HG03439 (cell line): Measurements from ENCODE around the gene PRDM15.

ENCODE experiments used
- ATAC-seq: cut with Tn5 transposase; IDR thresholded peaks from one replicate; pipeline ENCODE4 v1.9.1; 2021; ENCODE audit warnings: mild to moderate bottlenecking, moderate library complexity; ENCODE audit not compliant: unreplicated experiment

Gene PRDM15

DNA sequence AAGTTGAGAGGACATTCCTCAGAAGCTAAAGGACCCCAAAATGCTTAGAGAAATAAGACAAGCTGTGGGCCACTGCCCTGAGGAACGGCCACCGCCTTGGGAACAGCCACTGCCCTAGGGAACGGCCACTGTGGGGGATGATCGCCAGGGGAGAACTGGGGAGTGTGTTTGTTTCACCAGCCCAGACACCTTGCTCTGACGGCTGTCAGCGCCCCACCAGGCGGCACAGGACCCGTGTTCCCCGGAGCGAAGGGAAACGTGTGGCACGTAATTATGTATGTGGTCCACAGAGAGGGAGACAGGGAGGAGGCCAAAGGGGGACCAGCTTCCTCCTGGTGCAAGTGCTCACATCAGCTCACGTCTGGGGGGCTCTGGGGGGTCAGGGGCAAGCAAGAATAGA is 66.5 kb downstream of the PRDM15 start:
- no peak for ATAC-seq

- no peak for ATAC-seq
Measured at GRCh38 chr21:41810597-41810932, 68.6 kb downstream of the PRDM15 start.

DNA sequence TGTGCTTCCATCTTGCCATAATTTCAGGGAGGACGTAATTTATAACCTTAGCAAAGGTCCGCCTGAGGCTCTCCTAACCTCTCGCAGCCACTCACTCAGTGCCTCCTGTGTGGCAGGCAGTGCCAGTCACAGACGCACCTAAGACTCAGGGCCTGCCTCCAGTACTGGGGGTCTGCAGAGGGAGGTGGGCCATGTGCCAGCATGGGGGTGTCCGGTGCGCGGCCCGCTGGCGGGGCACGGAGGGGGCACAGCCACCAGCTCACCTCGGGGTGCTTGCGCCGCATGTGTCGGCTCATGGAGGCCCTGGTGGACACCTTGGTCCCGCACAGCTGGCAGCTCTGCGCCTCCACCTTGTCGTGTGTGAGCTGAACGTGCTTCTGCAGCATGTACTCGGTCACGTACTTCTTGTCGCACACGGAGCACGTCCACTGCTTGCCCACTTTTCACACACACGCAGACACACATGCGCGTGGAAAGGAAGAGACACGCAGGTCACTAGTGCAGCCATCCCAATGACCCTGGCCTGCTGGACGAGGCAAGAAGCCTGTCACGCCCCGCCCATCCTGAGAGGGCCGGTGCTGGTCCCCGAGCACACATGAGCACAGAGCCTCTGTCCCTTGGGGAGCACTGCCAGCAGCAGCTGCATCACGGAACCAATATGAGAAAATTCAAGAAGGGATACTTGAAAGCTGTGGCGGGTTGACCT is 69.1 kb downstream of the PRDM15 start:
- ATAC-seq = no peak

DNA sequence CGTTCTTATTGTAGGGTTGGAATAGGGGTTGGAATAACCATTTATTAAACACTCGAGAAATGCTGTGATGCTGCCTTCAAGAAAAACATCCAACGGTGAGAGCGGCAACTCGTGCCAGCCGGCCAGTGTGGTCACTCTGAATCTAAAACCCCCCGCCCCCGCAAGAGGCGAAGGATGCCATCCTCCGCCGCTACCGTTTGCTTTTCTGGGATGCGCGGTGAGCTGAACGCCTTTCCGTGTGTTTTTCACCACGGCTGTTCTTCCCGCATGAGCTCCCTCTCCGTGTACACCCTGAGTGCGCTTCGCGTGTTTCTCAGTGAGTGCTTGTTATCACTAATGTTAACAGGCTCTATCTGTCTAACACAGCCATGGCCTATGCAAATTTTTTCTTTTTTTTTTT is 70.3 kb downstream of the PRDM15 start:
- ATAC-seq = no peak

DNA sequence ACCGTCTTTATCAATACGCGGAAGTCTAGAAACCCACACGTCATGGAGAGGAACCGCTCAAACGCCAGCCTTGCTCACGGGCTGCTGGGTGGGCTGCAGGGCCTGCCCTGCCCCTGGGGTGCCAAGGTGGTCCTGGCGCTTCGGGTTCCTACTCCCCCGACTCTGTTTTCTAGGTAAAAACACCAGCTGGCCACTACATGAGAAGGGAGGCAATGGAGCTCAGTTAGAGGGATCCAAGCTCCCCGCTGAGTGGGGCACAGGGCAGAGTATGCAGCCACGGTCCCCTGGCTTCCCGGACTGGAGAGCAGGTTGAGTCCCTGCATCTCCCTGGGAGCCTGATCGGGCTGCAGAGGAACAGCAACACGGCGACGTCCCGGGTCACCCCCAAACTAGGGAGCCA is 71.0 kb downstream of the PRDM15 start:
- no peak for ATAC-seq

DNA sequence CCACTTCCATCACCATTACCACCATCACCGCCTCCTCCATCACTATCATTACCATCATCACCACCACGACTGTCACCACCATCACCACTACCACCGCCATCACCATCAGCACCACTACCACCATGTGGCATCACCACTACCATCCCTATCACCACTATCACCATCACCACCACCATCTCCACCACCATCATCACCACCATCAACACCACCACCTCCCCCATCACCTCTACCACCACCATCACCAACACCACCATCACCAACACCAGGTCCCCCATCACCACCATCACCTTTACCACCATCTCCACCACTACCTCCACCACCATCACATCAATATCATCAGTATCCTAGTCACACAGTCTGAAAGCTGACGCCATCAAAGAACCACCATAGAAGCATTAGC is 72.4 kb downstream of the PRDM15 start:
- no peak for ATAC-seq

DNA sequence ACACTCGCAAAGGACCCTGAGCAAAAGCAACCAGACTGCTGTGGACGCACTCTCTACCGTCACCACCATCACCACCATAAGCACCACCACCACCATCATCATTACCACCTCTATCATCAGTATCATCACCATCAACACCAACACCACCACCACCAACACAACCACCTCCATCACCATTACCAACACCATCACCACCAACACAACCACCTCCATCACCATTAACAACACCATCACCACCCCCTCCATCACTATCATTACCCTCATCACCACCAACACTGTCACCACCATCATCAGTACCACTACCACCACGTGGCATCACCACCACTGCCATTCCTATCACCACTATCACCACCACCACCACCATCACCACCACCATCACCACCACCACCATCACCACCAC is 73.5 kb downstream of the PRDM15 start:
- no peak for ATAC-seq

GRCh38 chr21:41805038-41805437 is 74.1 kb downstream of the PRDM15 start:
- no peak for ATAC-seq

DNA sequence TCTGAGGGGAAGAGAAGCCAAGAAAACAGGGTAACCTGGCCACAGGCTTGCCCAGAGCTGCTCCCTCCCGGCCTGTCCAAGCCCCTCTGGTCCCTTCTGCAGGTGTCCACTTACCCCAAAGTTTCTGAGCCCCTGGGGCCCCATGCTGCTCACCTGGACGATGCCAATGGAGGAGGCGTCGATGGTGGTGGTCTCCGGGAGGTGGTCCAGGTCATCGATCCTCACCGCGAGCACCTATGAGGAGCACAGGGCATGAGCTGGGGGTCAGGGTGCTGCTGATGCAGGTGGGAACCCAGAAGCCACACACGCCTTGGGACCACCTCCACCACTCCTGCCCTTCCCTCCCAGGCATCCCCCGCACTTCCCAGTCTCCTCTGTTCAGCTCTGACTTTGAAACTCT is 74.8 kb downstream of the PRDM15 start:
- ATAC-seq = no peak

DNA sequence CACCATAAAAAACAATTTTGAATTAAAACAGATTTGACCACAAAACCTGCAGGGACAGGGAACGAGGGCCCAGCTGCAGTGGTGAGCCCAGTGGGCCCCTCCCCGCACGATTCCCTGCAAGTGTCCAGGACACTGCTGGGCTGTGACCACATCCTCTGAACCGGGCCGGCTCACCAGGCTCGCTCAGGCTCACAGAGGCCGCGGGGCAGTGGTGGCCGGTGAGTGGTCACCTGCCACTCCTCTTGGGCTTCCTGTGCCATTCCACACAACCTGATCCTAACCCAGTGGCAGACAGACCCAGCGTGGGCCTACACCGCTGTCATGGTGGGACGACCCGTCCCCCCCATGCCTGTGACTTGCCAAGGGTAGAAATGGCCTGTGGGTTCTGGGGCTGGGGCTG is 75.8 kb downstream of the PRDM15 start:
- ATAC-seq = no peak

- ATAC-seq = no peak
Measured at GRCh38 chr21:41802684-41803083, 76.5 kb downstream of the PRDM15 start.

- no peak for ATAC-seq
Measured at GRCh38 chr21:41802198-41802584, 77.0 kb downstream of the PRDM15 start.

- ATAC-seq = no peak
Measured at GRCh38 chr21:41801321-41802197, 77.6 kb downstream of the PRDM15 start.

- ATAC-seq = no peak
Measured at GRCh38 chr21:41800425-41801320, 78.5 kb downstream of the PRDM15 start.

DNA sequence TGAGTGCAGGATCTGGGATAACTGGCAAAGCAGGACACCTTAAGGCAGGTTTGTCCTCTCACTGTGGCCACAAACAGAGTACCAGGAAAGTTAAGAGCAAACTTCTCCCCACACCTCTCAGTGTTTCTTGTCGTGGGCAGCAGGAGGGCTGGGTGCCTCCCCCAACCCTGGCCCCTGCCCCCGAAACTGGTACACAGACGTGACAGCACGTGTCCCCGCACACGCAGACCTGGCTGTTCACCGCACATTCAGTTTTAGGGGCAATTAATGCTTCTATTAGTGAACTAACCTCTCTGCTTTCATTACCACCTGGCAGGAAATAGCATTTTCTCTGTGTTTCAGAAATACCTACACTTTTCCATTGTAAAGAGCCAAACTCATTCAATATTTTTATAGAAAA is 79.4 kb downstream of the PRDM15 start:
- no peak for ATAC-seq

DNA sequence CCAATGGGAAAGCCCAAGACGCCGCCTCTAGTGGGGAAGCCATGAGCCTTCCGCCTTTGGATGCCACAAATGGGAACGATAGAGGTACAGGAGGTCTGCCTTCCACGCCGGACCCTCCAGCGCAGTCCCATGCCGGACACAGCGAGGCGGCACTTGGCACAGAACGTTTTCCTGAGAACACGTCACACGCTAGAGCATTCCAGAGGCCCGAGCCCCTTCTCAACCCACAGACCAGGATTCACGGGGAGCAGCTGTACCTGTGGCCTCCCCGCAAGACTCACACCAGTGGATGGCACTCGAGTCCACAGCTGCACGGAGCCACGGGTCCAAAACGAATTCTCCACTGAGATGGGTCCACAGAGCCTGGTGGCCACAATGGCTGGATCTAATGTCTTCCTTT is 80.8 kb downstream of the PRDM15 start:
- no peak for ATAC-seq

DNA sequence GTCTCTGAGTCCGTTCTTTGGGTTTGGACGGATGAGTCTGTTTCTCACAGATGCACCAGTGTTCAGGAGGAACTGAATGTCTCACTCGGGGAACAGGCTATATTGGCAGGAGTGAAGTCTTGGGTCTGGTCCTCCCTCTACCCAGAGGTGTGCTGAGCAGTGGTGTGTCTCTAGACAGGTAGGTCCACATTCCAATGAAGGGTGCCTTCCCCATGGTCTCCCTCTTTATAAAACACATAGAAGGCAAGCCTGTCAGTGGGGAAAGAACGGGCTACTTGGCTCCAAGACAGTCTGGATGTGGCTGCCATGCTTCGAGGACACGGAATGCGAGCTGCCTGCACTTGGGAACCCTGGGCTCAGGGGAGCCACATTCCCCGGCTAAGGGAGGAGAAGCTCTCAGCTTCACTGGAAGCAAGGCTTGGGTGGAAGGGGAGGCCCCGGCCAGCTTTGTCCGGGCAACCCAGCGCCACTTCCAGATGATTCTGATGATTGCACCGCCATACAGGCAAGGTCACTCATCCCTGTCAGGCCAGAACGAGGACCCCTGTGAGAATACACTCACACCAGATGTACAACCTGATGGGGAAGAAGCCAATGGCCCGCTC is 82.6 kb downstream of the PRDM15 start:
- no peak for ATAC-seq

DNA sequence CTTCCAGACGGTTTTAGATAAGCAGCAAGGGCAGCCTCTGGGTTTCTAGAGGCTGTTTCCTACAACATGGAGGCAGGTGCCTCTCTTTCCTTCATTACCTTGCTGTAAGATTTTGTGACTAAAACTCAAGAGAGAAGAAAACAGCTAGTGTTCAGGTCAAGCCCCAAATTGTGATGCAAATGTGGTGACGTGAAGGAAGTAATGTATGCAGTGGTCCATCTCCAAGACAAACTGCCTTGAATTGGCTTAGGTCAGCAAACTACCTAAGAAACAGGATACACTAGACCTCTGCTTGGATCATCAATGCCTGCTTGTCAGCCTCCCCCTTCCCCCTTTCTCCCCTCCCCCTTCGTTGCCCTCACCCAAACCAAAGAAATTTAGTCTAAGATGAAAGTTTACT is 83.4 kb downstream of the PRDM15 start:
- no peak for ATAC-seq

DNA sequence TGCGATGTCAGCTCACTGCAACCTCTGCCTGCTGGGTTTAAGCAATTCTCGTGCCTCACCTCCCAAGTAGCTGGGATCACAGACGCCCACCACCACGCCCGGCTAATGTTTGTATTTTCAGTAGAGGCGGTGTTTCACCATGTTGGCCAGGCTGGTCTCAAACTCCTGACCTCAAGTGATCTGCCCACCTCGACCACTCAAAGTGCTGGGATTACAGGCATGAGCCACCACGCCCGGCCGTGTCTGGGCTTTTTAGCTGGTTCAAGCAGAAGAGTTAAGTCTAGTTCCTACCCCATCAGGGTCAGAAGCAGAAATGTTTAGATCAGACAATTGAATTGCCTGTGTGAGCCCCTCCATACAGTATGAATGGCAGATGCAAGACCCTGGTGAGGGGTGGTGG is 84.5 kb downstream of the PRDM15 start:
- ATAC-seq = no peak

DNA sequence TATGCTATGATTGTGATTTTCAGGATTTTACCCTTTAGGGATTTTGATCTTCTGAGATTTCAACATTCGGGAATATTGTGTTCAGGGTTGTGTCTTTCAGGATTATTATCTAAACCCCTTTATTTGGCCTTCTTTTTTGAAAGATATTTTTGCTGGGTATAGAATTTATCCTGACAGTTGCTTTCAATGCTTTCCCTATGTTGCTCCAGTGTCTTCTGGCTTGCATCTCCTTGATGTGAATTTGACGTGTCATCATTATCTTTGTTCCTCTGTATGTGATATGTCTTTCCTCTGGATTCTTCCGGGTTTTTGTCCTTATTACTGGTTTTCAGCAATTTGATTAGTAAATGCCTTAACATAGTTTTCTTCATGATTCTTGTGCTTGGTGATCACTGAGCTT is 86.4 kb downstream of the PRDM15 start:
- no peak for ATAC-seq

GRCh38 chr21:41786509-41786987 is 92.6 kb downstream of the PRDM15 start:
- ATAC-seq = no peak
